HG03025 (cell line): Measurements from ENCODE around the gene ADAM17.
"Not testable (repeated sequence)": the region's sequence is repeated elsewhere in the genome, so short reads cannot be mapped to it uniquely, and the experiment has no call there.

Experiments
- ATAC-seq: cut with Tn5 transposase; IDR thresholded peaks from one replicate; pipeline ENCODE4 v1.9.1; 2021; ENCODE audit warnings: mild to moderate bottlenecking, moderate library complexity; ENCODE audit not compliant: unreplicated experiment, low FRiP score

The ADAM17 gene

GRCh38 chr2:9570182-9571060 lies 14.8 kb upstream of the ADAM17 start:
- ATAC-seq: no peak

GRCh38 chr2:9565436-9566153 lies 10.0 kb upstream of the ADAM17 start:
- ATAC-seq: no peak

GRCh38 chr2:9560628-9561027 lies 5.0 kb upstream of the ADAM17 start:
- no peak for ATAC-seq

- no peak for ATAC-seq
These were observed 3.3 kb upstream of the ADAM17 start for GRCh38 chr2:9558948-9559381.

GRCh38 chr2:9556121-9556743 lies 602 bp upstream of the ADAM17 start:
- peak; percentile 23 for ATAC-seq

- ATAC-seq: no peak
These were observed 721 bp downstream of the ADAM17 start for GRCh38 chr2:9554921-9555296.

GRCh38 chr2:9552219-9553178 lies 3.1 kb downstream of the ADAM17 start:
- no peak for ATAC-seq

GRCh38 chr2:9550859-9551391 lies 4.7 kb downstream of the ADAM17 start:
- not testable (repeated sequence) for ATAC-seq

- no peak for ATAC-seq
These were observed 6.2 kb downstream of the ADAM17 start for GRCh38 chr2:9549420-9549819.

- ATAC-seq: peak; percentile 43
These were observed 7.1 kb downstream of the ADAM17 start for GRCh38 chr2:9548506-9548905.

GRCh38 chr2:9547262-9547991 lies 8.2 kb downstream of the ADAM17 start:
- no peak for ATAC-seq

GRCh38 chr2:9545502-9545901 lies 10.1 kb downstream of the ADAM17 start:
- ATAC-seq: no peak

GRCh38 chr2:9543557-9543956 lies 12.1 kb downstream of the ADAM17 start:
- no peak for ATAC-seq

- no peak for ATAC-seq
These were observed 16.1 kb downstream of the ADAM17 start for GRCh38 chr2:9539531-9539930.

GRCh38 chr2:9538000-9538507 lies 17.6 kb downstream of the ADAM17 start:
- no peak for ATAC-seq

- no peak for ATAC-seq
These were observed 19.1 kb downstream of the ADAM17 start for GRCh38 chr2:9536504-9536903.

GRCh38 chr2:9535177-9535576 lies 20.5 kb downstream of the ADAM17 start:
- no peak for ATAC-seq

GRCh38 chr2:9533663-9534062 lies 22.0 kb downstream of the ADAM17 start:
- no peak for ATAC-seq

GRCh38 chr2:9532421-9532820 lies 23.2 kb downstream of the ADAM17 start:
- no peak for ATAC-seq
